Choroid plexus epithelial cell (primary cell): ENCODE measurements around the gene B3GNT7.
"Not testable (repeated sequence)": the region's sequence is repeated elsewhere in the genome, so short reads cannot be mapped to it uniquely, and the experiment has no call there.

Source experiments
- DNase-seq: peaks from one replicate; pipeline ENCODE4 v3.0.0-alpha.2; 2010; ENCODE audit warnings: low read depth
- H3K4me3 ChIP-seq: 2 replicates; pipeline ENCODE4 v1.5.1; 2011; ENCODE audit warnings: low read depth, mild to moderate bottlenecking, control low read depth, low read length, moderate library complexity
- CTCF ChIP-seq: conservative IDR thresholded peaks from 2 replicates; pipeline ENCODE4 v1.5.1; 2011; ENCODE audit warnings: low read depth, mild to moderate bottlenecking, control low read depth, inconsistent platforms, low read length, moderate library complexity

Gene B3GNT7

GRCh38 chr2:231425291-231425810, 29.8 kb downstream of the B3GNT7 start:
- no peak for DNase-seq
- H3K4me3 ChIP-seq = no peak overlapping the region
- TF ChIP-seq CTCF = no peak

GRCh38 chr2:231425811-231426703, 30.5 kb downstream of the B3GNT7 start:
- no peak overlapping the region for H3K4me3 ChIP-seq
- no peak for DNase-seq
- TF ChIP-seq CTCF = no peak

- no peak overlapping the region for H3K4me3 ChIP-seq
- no peak for DNase-seq
- TF ChIP-seq CTCF = no peak
Observed at GRCh38 chr2:231427116-231427515, 31.6 kb downstream of the B3GNT7 start.

- H3K4me3 ChIP-seq = no peak overlapping the region
- DNase-seq = no peak
- TF ChIP-seq CTCF = no peak
Observed at GRCh38 chr2:231429152-231429551, 33.6 kb downstream of the B3GNT7 start.

GRCh38 chr2:231429901-231430300, 34.4 kb downstream of the B3GNT7 start:
- no peak for TF ChIP-seq CTCF
- H3K4me3 ChIP-seq = no peak overlapping the region
- no peak for DNase-seq

- H3K4me3 ChIP-seq, DNase-seq: not testable (repeated sequence)
Observed at GRCh38 chr2:231430437-231430836, 34.9 kb downstream of the B3GNT7 start.

GRCh38 chr2:231431606-231432005, 36.1 kb downstream of the B3GNT7 start:
- H3K4me3 ChIP-seq = no peak overlapping the region
- no peak for DNase-seq
- TF ChIP-seq CTCF = no peak
